Kidney epithelial cell (primary cell): ENCODE measurements around the gene INPP5J. TPM values are rescaled to one million over a fixed set of nuclear protein-coding genes. Genes with fewer than 3 reads are reported as not detected.
"Not testable (repeated sequence)": the region's sequence is repeated elsewhere in the genome, so short reads cannot be mapped to it uniquely, and the experiment has no call there.

Source experiments
- DNase-seq: peaks from one replicate; pipeline ENCODE4 v3.0.0-alpha.2; 2010; ENCODE audit warnings: low read depth
- H3K27me3 ChIP-seq: 2 replicates; pipeline ENCODE4 v1.6.0; 2011; ENCODE audit warnings: low read length; ENCODE audit not compliant: control insufficient read depth, insufficient read depth
- H3K36me3 ChIP-seq: 2 replicates; pipeline ENCODE4 v1.5.1; 2011; ENCODE audit warnings: low read length; ENCODE audit not compliant: control insufficient read depth, insufficient read depth
- H3K4me3 ChIP-seq: 2 replicates; pipeline ENCODE4 v1.5.1; 2011; ENCODE audit warnings: low read depth, mild to moderate bottlenecking, control low read depth, low read length
- total RNA-seq: library from RNA; depleted of rRNA; stranded (reverse); fragments of >200 nt; gene quantifications from 2 replicates; pipeline ENCODE4 v1.2.3, GENCODE V29; 2015
- TF ChIP-seq, protein P1 (sequence below): IDR thresholded peaks from 2 replicates; pipeline ENCODE4 v1.5.1; 2011; ENCODE audit warnings: mild to moderate bottlenecking, moderate library complexity, low read length, control low read depth, inconsistent platforms; ENCODE audit not compliant: insufficient read depth, poor library complexity, severe bottlenecking

The INPP5J gene
- total RNA-seq, 1 donor from 2014 or later: 5.6 TPM

DNA sequence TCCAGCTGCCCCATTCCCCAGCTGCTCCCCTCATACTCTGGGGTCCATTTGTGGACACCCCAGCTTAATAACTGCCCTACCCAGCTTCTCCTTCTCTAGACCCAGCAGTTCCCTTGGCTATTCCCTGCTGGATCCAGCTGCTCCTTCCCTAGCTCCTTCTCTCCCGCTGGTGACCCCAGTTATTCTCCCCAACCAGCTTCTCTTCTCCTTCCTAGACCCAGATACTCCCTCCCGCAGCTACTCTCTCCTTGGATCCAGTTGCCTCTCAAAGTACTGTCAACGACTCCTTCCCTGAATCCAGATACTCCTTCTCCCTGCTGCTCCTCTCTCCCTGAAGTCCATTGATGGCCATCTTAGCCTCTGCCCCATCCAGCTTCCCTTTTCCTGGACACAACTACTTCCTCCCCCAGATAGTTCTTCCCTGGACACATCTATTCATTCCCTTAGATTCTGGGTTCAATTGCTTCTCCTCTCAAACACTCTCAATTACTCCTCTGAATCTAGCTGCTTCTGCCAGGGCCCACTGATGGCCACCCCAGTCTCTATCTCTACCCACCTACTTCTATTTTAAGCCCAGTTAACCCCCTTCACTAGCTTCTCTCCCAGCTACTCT is 27.0 kb upstream of the INPP5J start:
- DNase-seq: no peak
- Histone ChIP-seq H3K36me3 (peaks cover 19% of the 10 kb centered on the region), H3K4me3 (no peak overlapping the region), H3K27me3 (no peaks in the 10 kb centered on the region)
- TF ChIP-seq, protein P1, sequence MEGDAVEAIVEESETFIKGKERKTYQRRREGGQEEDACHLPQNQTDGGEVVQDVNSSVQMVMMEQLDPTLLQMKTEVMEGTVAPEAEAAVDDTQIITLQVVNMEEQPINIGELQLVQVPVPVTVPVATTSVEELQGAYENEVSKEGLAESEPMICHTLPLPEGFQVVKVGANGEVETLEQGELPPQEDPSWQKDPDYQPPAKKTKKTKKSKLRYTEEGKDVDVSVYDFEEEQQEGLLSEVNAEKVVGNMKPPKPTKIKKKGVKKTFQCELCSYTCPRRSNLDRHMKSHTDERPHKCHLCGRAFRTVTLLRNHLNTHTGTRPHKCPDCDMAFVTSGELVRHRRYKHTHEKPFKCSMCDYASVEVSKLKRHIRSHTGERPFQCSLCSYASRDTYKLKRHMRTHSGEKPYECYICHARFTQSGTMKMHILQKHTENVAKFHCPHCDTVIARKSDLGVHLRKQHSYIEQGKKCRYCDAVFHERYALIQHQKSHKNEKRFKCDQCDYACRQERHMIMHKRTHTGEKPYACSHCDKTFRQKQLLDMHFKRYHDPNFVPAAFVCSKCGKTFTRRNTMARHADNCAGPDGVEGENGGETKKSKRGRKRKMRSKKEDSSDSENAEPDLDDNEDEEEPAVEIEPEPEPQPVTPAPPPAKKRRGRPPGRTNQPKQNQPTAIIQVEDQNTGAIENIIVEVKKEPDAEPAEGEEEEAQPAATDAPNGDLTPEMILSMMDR: no peak

- Histone ChIP-seq H3K27me3 (no peaks in the 10 kb centered on the region), H3K36me3 (peaks cover 19% of the 10 kb centered on the region), H3K4me3 (no peak overlapping the region)
- TF ChIP-seq, protein P1: no peak
- no peak for DNase-seq
Observed at GRCh38 chr22:31096657-31097279, 26.0 kb upstream of the INPP5J start.

DNA sequence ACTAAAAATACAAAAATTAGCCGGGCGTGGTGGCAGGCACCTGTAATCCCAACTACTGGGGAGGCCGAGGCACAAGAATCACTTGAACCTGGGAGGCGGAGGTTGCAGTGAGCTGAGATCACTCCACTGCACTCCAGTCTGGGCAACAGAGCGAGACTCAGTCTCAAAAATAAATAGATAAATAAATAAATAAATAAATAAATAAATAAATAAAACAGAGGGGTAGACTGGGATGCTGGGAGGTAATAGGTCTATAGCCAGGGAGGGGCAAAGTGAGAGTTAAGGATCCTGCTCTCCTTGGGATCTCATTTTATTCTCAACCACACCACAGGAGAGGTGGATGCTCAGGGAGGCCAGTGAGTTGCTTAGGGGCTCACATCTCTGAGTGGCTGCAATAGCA is 25.2 kb upstream of the INPP5J start:
- H3K4me3 ChIP-seq, DNase-seq, H3K27me3 ChIP-seq: not testable (repeated sequence)
- peaks cover 16% of the 10 kb centered on the region for H3K36me3 ChIP-seq

DNA sequence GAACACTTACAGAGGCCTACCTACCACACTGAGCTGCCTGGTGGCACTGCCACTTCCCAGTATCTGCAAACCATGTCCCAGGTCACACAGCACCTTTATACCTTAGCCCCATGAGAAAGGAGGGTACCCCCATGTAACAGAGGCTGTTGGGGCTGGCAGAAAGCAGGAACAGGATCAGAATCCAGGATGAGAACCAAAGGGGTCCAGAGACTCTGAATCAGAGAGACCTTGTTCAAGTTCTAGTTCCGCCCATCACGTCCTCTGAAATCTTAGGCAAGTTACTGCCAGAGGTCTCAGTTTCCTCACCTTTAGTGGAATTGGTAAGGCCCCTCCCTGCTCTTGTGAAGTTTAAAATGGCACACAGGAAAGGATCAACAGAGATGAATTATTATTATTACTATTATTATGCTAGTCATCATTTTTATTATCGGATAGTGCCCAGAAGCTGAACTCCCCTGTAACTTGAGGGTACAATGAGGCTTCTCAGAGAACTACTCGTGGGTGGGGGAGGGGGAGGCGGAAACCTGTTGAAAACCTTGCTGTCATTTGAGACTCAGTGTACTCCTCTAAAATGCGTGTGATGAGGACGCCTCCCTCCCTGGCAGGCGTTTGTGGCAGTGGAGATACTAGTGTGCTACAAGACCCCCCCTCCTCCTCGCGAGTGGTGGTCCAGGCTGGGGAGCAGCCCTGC is 24.7 kb upstream of the INPP5J start:
- TF ChIP-seq, protein P1: no peak
- no peak for DNase-seq
- Histone ChIP-seq H3K36me3 (peaks cover 16% of the 10 kb centered on the region), H3K4me3 (no peak overlapping the region), H3K27me3 (no peaks in the 10 kb centered on the region)

- TF ChIP-seq, protein P1: no peak
- peaks cover 16% of the 10 kb centered on the region for H3K36me3 ChIP-seq
- no peak overlapping the region for H3K4me3 ChIP-seq
- DNase-seq: no peak
- H3K27me3 ChIP-seq: no peaks in the 10 kb centered on the region
Observed at GRCh38 chr22:31098632-31099110, 24.1 kb upstream of the INPP5J start.

- peaks cover 15% of the 10 kb centered on the region for H3K36me3 ChIP-seq
- no peaks in the 10 kb centered on the region for H3K27me3 ChIP-seq
- H3K4me3 ChIP-seq: no peak overlapping the region
- TF ChIP-seq, protein P1: no peak
- no peak for DNase-seq
Observed at GRCh38 chr22:31099386-31099785, 23.4 kb upstream of the INPP5J start.
